ENCODE data around the gene ADGRA3.
A peak's percentile ranks its signal among the peaks of the same experiment; 100 is the strongest.

Gene ADGRA3

DNA sequence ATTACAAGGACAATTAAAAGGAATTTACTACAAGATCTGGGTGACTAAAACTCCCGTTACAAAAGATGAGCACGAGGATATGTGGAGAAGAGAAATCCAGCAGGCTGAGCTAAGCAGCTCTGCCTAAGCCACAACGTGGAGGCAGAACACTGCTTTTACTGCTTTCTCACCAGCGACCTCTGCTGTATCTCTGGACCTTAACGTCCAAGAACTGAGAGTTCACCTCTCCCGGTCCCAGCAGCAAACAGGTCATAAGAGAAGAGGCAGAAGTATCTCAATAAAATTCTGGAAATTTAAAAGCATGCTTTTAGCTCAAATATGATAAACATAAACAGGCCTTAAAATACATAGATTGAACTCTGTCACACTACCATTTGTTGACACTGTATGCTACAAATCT, 81.0 kb downstream of the ADGRA3 start:
- Histone ChIP-seq H3K27me3 (ENCODE audit: insufficient read depth, poor library complexity, severe bottlenecking) (no peaks in the 10 kb centered on the region), H3K4me3 (replicated peaks; ENCODE audit: insufficient read depth, low read length) (no peak overlapping the region), H3K27ac (replicated peaks) (no peak overlapping the region)
- peak; percentile 8 to 15 for DNase-seq (ENCODE audit: low read depth in 1 of 2, low spot score in 1 of 2)
- TF ChIP-seq, protein P1, sequence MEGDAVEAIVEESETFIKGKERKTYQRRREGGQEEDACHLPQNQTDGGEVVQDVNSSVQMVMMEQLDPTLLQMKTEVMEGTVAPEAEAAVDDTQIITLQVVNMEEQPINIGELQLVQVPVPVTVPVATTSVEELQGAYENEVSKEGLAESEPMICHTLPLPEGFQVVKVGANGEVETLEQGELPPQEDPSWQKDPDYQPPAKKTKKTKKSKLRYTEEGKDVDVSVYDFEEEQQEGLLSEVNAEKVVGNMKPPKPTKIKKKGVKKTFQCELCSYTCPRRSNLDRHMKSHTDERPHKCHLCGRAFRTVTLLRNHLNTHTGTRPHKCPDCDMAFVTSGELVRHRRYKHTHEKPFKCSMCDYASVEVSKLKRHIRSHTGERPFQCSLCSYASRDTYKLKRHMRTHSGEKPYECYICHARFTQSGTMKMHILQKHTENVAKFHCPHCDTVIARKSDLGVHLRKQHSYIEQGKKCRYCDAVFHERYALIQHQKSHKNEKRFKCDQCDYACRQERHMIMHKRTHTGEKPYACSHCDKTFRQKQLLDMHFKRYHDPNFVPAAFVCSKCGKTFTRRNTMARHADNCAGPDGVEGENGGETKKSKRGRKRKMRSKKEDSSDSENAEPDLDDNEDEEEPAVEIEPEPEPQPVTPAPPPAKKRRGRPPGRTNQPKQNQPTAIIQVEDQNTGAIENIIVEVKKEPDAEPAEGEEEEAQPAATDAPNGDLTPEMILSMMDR (IDR thresholded peaks at IDR 0.05; ENCODE audit: insufficient read depth, low read length): peak; percentile 18
- TF ChIP-seq SPI1 (IDR thresholded peaks at IDR 0.05; ENCODE audit: borderline replicate concordance, low read depth): no peak

DNA sequence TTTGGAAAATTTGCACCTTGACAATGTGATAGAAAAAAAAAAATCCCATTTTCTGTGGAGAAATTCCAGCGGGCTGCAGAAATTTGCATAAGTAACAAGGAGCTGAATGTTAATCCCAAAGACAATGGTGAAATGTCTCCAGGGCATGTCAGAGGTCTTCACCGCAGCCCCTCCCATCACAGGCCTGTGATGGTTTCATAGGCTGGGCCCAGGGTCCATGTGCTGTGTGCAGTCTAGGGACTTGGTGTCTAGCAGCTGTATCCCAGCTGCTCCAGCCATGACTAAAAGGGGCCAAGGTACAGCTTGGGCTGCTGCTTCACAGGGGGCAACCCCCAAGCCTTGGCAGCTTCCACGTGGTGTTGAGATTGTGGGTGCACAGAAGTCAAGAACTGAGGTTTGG, 85.2 kb downstream of the ADGRA3 start:
- TF ChIP-seq GABPA (IDR thresholded peaks at IDR 0.05; ENCODE audit: low read depth) (no peak), POLR2AphosphoS5 (IDR thresholded peaks at IDR 0.05; ENCODE audit: low read depth) (no peak), SPI1 (IDR thresholded peaks at IDR 0.05; ENCODE audit: borderline replicate concordance, low read depth) (no peak)
- TF ChIP-seq, protein P2, sequence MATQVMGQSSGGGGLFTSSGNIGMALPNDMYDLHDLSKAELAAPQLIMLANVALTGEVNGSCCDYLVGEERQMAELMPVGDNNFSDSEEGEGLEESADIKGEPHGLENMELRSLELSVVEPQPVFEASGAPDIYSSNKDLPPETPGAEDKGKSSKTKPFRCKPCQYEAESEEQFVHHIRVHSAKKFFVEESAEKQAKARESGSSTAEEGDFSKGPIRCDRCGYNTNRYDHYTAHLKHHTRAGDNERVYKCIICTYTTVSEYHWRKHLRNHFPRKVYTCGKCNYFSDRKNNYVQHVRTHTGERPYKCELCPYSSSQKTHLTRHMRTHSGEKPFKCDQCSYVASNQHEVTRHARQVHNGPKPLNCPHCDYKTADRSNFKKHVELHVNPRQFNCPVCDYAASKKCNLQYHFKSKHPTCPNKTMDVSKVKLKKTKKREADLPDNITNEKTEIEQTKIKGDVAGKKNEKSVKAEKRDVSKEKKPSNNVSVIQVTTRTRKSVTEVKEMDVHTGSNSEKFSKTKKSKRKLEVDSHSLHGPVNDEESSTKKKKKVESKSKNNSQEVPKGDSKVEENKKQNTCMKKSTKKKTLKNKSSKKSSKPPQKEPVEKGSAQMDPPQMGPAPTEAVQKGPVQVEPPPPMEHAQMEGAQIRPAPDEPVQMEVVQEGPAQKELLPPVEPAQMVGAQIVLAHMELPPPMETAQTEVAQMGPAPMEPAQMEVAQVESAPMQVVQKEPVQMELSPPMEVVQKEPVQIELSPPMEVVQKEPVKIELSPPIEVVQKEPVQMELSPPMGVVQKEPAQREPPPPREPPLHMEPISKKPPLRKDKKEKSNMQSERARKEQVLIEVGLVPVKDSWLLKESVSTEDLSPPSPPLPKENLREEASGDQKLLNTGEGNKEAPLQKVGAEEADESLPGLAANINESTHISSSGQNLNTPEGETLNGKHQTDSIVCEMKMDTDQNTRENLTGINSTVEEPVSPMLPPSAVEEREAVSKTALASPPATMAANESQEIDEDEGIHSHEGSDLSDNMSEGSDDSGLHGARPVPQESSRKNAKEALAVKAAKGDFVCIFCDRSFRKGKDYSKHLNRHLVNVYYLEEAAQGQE (IDR thresholded peaks at IDR 0.05; ENCODE audit: insufficient replicate concordance, low read depth): no peak
- TF ChIP-seq, protein P1 (IDR thresholded peaks at IDR 0.05; ENCODE audit: insufficient read depth, low read length): no peak
- H3K27me3 ChIP-seq (ENCODE audit: insufficient read depth, poor library complexity, severe bottlenecking): no peaks in the 10 kb centered on the region
- DNase-seq (ENCODE audit: low read depth in 1 of 2, low spot score in 1 of 2): no peak
- H3K27ac ChIP-seq (replicated peaks): no peak overlapping the region
- no peak overlapping the region for H3K4me3 ChIP-seq (replicated peaks; ENCODE audit: insufficient read depth, low read length)

DNA sequence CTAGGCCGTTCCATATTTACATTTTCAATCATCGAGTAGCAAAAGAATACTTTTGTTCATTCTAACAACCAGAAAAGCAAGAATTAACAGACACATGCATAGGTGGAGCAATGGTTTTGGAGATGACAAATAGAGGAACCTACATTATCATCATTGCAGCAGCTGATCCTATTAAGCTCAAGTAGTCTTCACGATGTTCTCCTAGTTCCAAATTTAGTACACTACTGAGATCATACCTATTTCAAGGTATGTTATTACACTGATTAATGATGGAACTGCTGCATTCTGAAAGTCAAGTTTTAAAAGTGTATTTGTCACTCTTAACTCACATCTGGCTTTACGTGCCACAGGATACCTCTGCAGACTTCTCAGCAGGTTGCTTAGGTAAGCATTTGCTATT, 87.4 kb downstream of the ADGRA3 start:
- no peaks in the 10 kb centered on the region for H3K27me3 ChIP-seq (ENCODE audit: insufficient read depth, poor library complexity, severe bottlenecking)
- H3K4me3 ChIP-seq (replicated peaks; ENCODE audit: insufficient read depth, low read length): no peak overlapping the region
- H3K27ac ChIP-seq (replicated peaks): no peak overlapping the region
- TF ChIP-seq GABPA (IDR thresholded peaks at IDR 0.05; ENCODE audit: low read depth) (no peak), SPI1 (IDR thresholded peaks at IDR 0.05; ENCODE audit: borderline replicate concordance, low read depth) (no peak), POLR2AphosphoS5 (IDR thresholded peaks at IDR 0.05; ENCODE audit: low read depth) (no peak)
- TF ChIP-seq, protein P1 (IDR thresholded peaks at IDR 0.05; ENCODE audit: insufficient read depth, low read length): no peak
- TF ChIP-seq, protein P2 (IDR thresholded peaks at IDR 0.05; ENCODE audit: insufficient replicate concordance, low read depth): no peak
- DNase-seq (ENCODE audit: low read depth in 1 of 2, low spot score in 1 of 2): no peak

DNA sequence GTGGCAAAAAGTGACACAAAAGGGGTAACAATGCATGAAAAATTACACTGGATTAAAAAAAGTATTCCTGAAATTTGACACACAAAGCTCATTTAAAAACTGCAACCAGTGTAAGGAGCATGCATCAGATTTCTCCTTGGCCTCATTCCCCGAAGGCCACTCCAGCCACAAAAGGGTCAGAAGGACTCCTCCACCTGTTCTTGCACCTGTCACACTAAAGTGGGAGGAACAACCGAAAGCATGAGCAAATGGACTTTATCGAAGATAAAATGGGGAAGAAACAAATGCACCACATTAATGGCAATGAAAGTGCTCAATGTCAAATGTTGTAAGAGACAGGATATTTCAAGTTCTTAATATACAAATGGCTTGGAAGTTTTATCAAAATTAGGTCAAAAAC, 88.2 kb downstream of the ADGRA3 start:
- Histone ChIP-seq H3K27ac (replicated peaks) (no peak overlapping the region), H3K27me3 (ENCODE audit: insufficient read depth, poor library complexity, severe bottlenecking) (no peaks in the 10 kb centered on the region), H3K4me3 (replicated peaks; ENCODE audit: insufficient read depth, low read length) (no peak overlapping the region)
- TF ChIP-seq, protein P1 (IDR thresholded peaks at IDR 0.05; ENCODE audit: insufficient read depth, low read length): no peak
- TF ChIP-seq GABPA (IDR thresholded peaks at IDR 0.05; ENCODE audit: low read depth) (no peak), SPI1 (IDR thresholded peaks at IDR 0.05; ENCODE audit: borderline replicate concordance, low read depth) (no peak), POLR2AphosphoS5 (IDR thresholded peaks at IDR 0.05; ENCODE audit: low read depth) (no peak)
- TF ChIP-seq, protein P2 (IDR thresholded peaks at IDR 0.05; ENCODE audit: insufficient replicate concordance, low read depth): no peak
- no peak for DNase-seq (ENCODE audit: low read depth in 1 of 2, low spot score in 1 of 2)
